A673 (cell line): ENCODE results near the gene NUMB.

Experiments
- CTCF ChIP-seq: fragments of 300-800, 200-600 bp; sonication (generic); conservative IDR thresholded peaks from 2 replicates; pipeline ENCODE4 v1.5.1; 2017; ENCODE audit warnings: low read depth, mild to moderate bottlenecking, antibody characterized with exemption, low read length, moderate library complexity, mixed read lengths
- EZH2 ChIP-seq: fragments of 200-600 bp; sonication (generic); IDR thresholded peaks from 2 replicates; pipeline ENCODE4 v1.6.1; 2017; ENCODE audit warnings: borderline replicate concordance, low read depth, mild to moderate bottlenecking, mixed read lengths, antibody characterized with exemption, low read length; ENCODE audit not compliant: poor library complexity, severe bottlenecking

- TF ChIP-seq CTCF = no peak
- no peak for TF ChIP-seq EZH2
These were observed 118.3 kb downstream of the NUMB start for GRCh38 chr14:73339846-73340595.
